GM12878 (cell line): ENCODE results near the gene KAZN. TPM values are rescaled to one million over a fixed set of nuclear protein-coding genes. Genes with fewer than 3 reads are reported as not detected.

Experiments
- ATAC-seq: fragments of 200-7000 bp; cut with Tn5 transposase; 3 replicates; pipeline ENCODE4 v1.9.1; 2020; ENCODE audit warnings: mild to moderate bottlenecking, moderate library complexity
- BruUV-seq: library from RNA; stranded (reverse); fragments of 400-500 nt; replicated peaks from 2 replicates; lab custom pipeline; 2021; lab: Mats Ljungman, UMichigan
- CTCF ChIA-PET: fragments of 300-600 bp; sonication (Branson Sonifier 250); formaldehyde crosslinking; extraction: SDS; loops from one replicate; lab custom pipeline; 2021; ENCODE audit warnings: inconsistent platforms; lab: Yijun Ruan, JAX
- POLR2A ChIA-PET: fragments of 350-600 bp; formaldehyde crosslinking; extraction: SDS; loops from one replicate; lab custom pipeline; 2021; ENCODE audit warnings: inconsistent platforms; lab: Charles Lee
- RAD21 ChIA-PET: fragments of 300-600 bp; sonication (Branson Sonifier 250); formaldehyde crosslinking; loops from one replicate; lab custom pipeline; 2023; ENCODE audit warnings: antibody characterized with exemption; ENCODE audit not compliant: unreplicated experiment; lab: Charles Lee
- SMC1A ChIA-PET: fragments of 300-600 bp; sonication (Branson Sonifier 250); formaldehyde crosslinking; loops from one replicate; lab custom pipeline; 2023; ENCODE audit not compliant: unreplicated experiment, uncharacterized antibody; lab: Charles Lee
- DNase-seq: peaks from one replicate; pipeline ENCODE4 v3.0.0-alpha.2; 2011; ENCODE audit warnings: low read depth, low spot score
- FAIRE-seq: peaks from 3 replicates; lab custom pipeline; 2011; peaks lifted over from hg19 to GRCh38; lab: Jason Lieb, UNC
- H2AFZ ChIP-seq: 2 replicates; pipeline ENCODE4 v1.6.0; 2011; ENCODE audit warnings: low read depth, low read length, control low read depth; ENCODE audit not compliant: control insufficient read depth
- H3K27ac ChIP-seq: 2 replicates; pipeline ENCODE4 v1.5.1; 2011; ENCODE audit warnings: control low read depth; ENCODE audit not compliant: control insufficient read depth, insufficient read depth
- H3K27me3 ChIP-seq, 2 experiments: replicated peaks in 1 of 2; 2 replicates each; pipeline versions ENCODE4 v1.6.0 to v1.6.1; 2011; ENCODE audit warnings: low read length in 1 of 2; ENCODE audit not compliant: control insufficient read depth in 2 of 2, insufficient read depth in 2 of 2
- H3K36me3 ChIP-seq, 2 experiments: 2 replicates each; pipeline ENCODE4 v1.5.1; 2011; ENCODE audit warnings: low read length in 1 of 2; ENCODE audit not compliant: control insufficient read depth in 2 of 2, insufficient read depth in 2 of 2
- H3K4me1 ChIP-seq: 2 replicates; pipeline ENCODE4 v1.6.1; 2011; ENCODE audit warnings: mild to moderate bottlenecking, low read length, moderate library complexity, mixed read lengths; ENCODE audit not compliant: control insufficient read depth, insufficient read depth
- H3K4me2 ChIP-seq: 2 replicates; pipeline ENCODE4 v1.6.0; 2011; ENCODE audit warnings: control low read depth; ENCODE audit not compliant: control insufficient read depth, insufficient read depth
- H3K4me3 ChIP-seq: fragments of 200-600 bp; sonication (generic); 2 replicates; pipeline ENCODE4 v1.5.1; 2016
- H3K79me2 ChIP-seq: 2 replicates; pipeline ENCODE4 v1.6.0; 2011; ENCODE audit warnings: low read length; ENCODE audit not compliant: control insufficient read depth, insufficient read depth
- H3K9ac ChIP-seq: 2 replicates; pipeline ENCODE4 v1.8.0; 2011; ENCODE audit warnings: low read length, control low read depth, mixed read lengths; ENCODE audit not compliant: control insufficient read depth, insufficient read depth
- H3K9me3 ChIP-seq: replicated peaks from 3 replicates; pipeline ENCODE4 v1.5.1; 2011; ENCODE audit warnings: mild to moderate bottlenecking, low read length; ENCODE audit not compliant: control insufficient read depth, insufficient read depth
- H4K20me1 ChIP-seq: 2 replicates; pipeline ENCODE4 v1.6.0; 2011; ENCODE audit not compliant: control insufficient read depth, insufficient read depth
- ATF7 ChIP-seq: fragments of 450-650 bp; IDR thresholded peaks from 2 replicates; pipeline ENCODE4 v1.6.1; 2016; ENCODE audit warnings: low read depth, mild to moderate bottlenecking
- CEBPB ChIP-seq, 2 experiments: fragments of 150-350 bp in 1 of 2; IDR thresholded peaks; 2 replicates each; pipeline ENCODE4 v1.6.1; 2012 to 2014; ENCODE audit warnings: low read depth in 2 of 2, low read length in 2 of 2, borderline replicate concordance in 1 of 2, inconsistent platforms in 1 of 2
- CREB1 ChIP-seq: IDR thresholded peaks from 2 replicates; pipeline ENCODE4 v1.6.1; 2012; ENCODE audit warnings: low read depth, mild to moderate bottlenecking, inconsistent platforms
- RAD21 ChIP-seq: IDR thresholded peaks from 2 replicates; pipeline ENCODE4 v1.6.1; 2011; ENCODE audit warnings: mild to moderate bottlenecking, low read depth, low read length, moderate library complexity; ENCODE audit not compliant: insufficient read depth
- SREBF1 ChIP-seq: IDR thresholded peaks from 2 replicates; pipeline ENCODE4 v1.6.1; 2012; ENCODE audit warnings: mild to moderate bottlenecking, low read length
- TARDBP ChIP-seq: IDR thresholded peaks from 2 replicates; pipeline ENCODE4 v1.6.1; 2016; ENCODE audit warnings: borderline replicate concordance
- USF2 ChIP-seq: IDR thresholded peaks from 2 replicates; pipeline ENCODE4 v1.6.1; 2011; ENCODE audit warnings: low read depth, low read length, improper control_type of control experiment, borderline replicate concordance
- ZBTB11 ChIP-seq: fragments of 450-650 bp; formaldehyde crosslinking; IDR thresholded peaks from 2 replicates; pipeline ENCODE4 v1.5.0; 2022; ENCODE audit warnings: mild to moderate bottlenecking, missing genetic modification characterization
- WGBS: methylation state at CpG from one replicate; pipeline ENCODE4 v1.1.6; 2016; ENCODE audit warnings: low lambda C conversion rate; ENCODE audit not compliant: insufficient replicate concordance, insufficient coverage; ENCODE audit errors: missing lambda C conversion rate; 5-methylcytosine and 5-hydroxymethylcytosine counted together
- in situ Hi-C: fragments of 300-500 bp; cut with MboI; formaldehyde crosslinking; loops from 9 replicates; pipeline ENCODE4 v1.14.3; 2018; ENCODE audit warnings: mixed read lengths
- intact Hi-C: fragments of 100-400 bp; cut with micrococcal nuclease; formaldehyde crosslinking; loops from one replicate; pipeline ENCODE4 v1.14.2; 2022; ENCODE audit not compliant: unreplicated experiment
- polyA plus RNA-seq, 11 experiments: library from polyadenylated mRNA; depleted of rRNA in 4 of 11; unstranded in 6 of 11; stranded (reverse) in 5 of 11; fragments of >200 nt; fragmentation: Nextera tagmentation in 4 of 11; fragmentation: Illumina TruSeq in 1 of 11; extraction: Ambion mirVana in 4 of 11; extraction: Trizol in 1 of 11; gene quantifications; 1 replicate in 1 of 11; 2 replicates in 10 of 11; pipeline versions ENCODE4 v1.2.1 to v1.2.3, GENCODE V29; 2011 to 2016; ENCODE audit warnings: inconsistent platforms in 2 of 11, missing spikeins in 2 of 11, low read depth in 1 of 11
- total RNA-seq, 4 experiments: library from RNA; depleted of rRNA in 3 of 4; stranded (reverse); fragments of >200 nt in 3 of 4; fragmentation: Illumina TruSeq in 1 of 4; extraction: Trizol in 1 of 4; gene quantifications; 2 replicates each; pipeline versions ENCODE4 v1.2.1 to v1.2.3, GENCODE V29; 2013 to 2021
- TF ChIP-seq, protein P1 (sequence below): fragments of 450-650 bp; IDR thresholded peaks from 2 replicates; pipeline ENCODE4 v1.6.1; 2017; ENCODE audit warnings: mild to moderate bottlenecking, moderate library complexity

KAZN gene
- total and polyA plus RNA-seq, 10 of the 15 experiments (the other 5 are each of a cell fraction or from before 2014, with no cell fraction given), result 0.72 to 4.0 (median 1.2) TPM

DNA sequence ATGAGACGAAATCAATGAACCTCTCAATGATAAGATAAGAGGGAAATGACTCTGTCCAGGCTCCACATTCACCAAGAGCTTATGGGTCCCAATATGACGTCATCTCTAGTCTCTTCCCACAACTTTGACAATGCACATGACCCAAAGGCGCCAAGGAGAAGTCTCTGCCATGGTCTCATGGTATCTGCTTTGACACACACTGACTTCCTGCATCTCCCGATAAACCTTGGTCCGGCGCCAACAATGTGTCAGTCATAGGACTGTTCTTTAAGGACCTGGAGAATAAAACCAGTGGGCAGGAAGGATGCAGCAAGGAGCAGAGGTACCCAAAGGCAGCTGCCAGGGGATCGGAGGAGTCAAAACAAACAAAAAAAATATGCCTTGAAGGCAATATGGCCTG lies 508.1 kb downstream of the KAZN start:
- H3K79me2 ChIP-seq, result no peaks in the 10 kb centered on the region
- ChIA-PET SMC1A (no interaction called here), RAD21 (no interaction called here), POLR2A (no interaction called here), CTCF (interaction anchor here (1.4 kb wide), 1 partner anchor 9 kb away, joined by 3 read pairs; no protein-coding TSS in a partner anchor)
- ATAC-seq (no peak), DNase-seq (no peak), FAIRE-seq (no peak)
- BruUV-seq, result no TSS peak
- no peaks in the 10 kb centered on the region; a peak in 1 of 4 replicates for H3K27me3 ChIP-seq
- no peak overlapping the region for H2AFZ ChIP-seq
- H3K36me3 ChIP-seq, result no peaks in the 10 kb centered on the region
- WGBS, result 10% methylated on average over 7 of the region's 7 CpGs
- in situ Hi-C loops (no loop called here), intact Hi-C loops (loop anchor here (10.0 kb wide), 1 partner anchor 182 kb away; no protein-coding TSS in a partner anchor)
- H3K9ac ChIP-seq, result no peak overlapping the region
- TF ChIP-seq CREB1 (no peak), SREBF1 (no peak), USF2 (no peak), RAD21 (no peak), CEBPB (IDR thresholded peaks at IDR 0.05; ENCODE audit: borderline replicate concordance in 1 of 2, low read depth in 2 of 2, low read length in 2 of 2) (no peak), ATF7 (peak; percentile 73), ZBTB11 (CRISPR knock-in tag) (no peak), TARDBP (no peak)
- TF ChIP-seq, protein P1, sequence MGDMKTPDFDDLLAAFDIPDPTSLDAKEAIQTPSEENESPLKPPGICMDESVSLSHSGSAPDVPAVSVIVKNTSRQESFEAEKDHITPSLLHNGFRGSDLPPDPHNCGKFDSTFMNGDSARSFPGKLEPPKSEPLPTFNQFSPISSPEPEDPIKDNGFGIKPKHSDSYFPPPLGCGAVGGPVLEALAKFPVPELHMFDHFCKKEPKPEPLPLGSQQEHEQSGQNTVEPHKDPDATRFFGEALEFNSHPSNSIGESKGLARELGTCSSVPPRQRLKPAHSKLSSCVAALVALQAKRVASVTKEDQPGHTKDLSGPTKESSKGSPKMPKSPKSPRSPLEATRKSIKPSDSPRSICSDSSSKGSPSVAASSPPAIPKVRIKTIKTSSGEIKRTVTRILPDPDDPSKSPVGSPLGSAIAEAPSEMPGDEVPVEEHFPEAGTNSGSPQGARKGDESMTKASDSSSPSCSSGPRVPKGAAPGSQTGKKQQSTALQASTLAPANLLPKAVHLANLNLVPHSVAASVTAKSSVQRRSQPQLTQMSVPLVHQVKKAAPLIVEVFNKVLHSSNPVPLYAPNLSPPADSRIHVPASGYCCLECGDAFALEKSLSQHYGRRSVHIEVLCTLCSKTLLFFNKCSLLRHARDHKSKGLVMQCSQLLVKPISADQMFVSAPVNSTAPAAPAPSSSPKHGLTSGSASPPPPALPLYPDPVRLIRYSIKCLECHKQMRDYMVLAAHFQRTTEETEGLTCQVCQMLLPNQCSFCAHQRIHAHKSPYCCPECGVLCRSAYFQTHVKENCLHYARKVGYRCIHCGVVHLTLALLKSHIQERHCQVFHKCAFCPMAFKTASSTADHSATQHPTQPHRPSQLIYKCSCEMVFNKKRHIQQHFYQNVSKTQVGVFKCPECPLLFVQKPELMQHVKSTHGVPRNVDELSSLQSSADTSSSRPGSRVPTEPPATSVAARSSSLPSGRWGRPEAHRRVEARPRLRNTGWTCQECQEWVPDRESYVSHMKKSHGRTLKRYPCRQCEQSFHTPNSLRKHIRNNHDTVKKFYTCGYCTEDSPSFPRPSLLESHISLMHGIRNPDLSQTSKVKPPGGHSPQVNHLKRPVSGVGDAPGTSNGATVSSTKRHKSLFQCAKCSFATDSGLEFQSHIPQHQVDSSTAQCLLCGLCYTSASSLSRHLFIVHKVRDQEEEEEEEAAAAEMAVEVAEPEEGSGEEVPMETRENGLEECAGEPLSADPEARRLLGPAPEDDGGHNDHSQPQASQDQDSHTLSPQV, result no peak
- H3K4me1 ChIP-seq, result no peaks in the 10 kb centered on the region
- no peaks in the 10 kb centered on the region; the same call in 2 of the 3 replicates for H3K9me3 ChIP-seq
- no peak overlapping the region for H3K27ac ChIP-seq
- H3K4me3 ChIP-seq, result no peak overlapping the region
- H3K4me2 ChIP-seq, result no peak overlapping the region
- H4K20me1 ChIP-seq, result no peaks in the 10 kb centered on the region
